B cell (primary cell): ENCODE data around the gene PGAM2. TPM values are rescaled to one million over a fixed set of nuclear protein-coding genes. Genes with fewer than 3 reads are reported as not detected.
A peak's percentile ranks its signal among the peaks of the same experiment; 100 is the strongest.

Experiments
- ATAC-seq: fragments of 200-7000 bp; cut with Tn5 transposase; one replicate; pipeline ENCODE4 v1.10.0; 2021; ENCODE audit warnings: low read depth, mild to moderate bottlenecking, moderate number of reproducible peaks, moderate library complexity
- CTCF ChIA-PET: fragments of 350-600 bp; sonication (Branson Sonifier 250); formaldehyde crosslinking; loops from one replicate; lab custom pipeline; 2021; ENCODE audit warnings: antibody characterized with exemption, inconsistent platforms; lab: Charles Lee
- POLR2A ChIA-PET: fragments of 350-600 bp; sonication (Branson Sonifier 250); formaldehyde crosslinking; loops from one replicate; lab custom pipeline; 2021; ENCODE audit warnings: antibody characterized with exemption; lab: Charles Lee
- DNase-seq: peaks from one replicate; pipeline ENCODE4 v3.0.0; 2013
- H2AFZ ChIP-seq: 2 replicates; pipeline ENCODE4 v1.6.1; 2012; ENCODE audit warnings: mild to moderate bottlenecking, low read depth, low read length; ENCODE audit not compliant: insufficient read depth, poor library complexity, severe bottlenecking
- H3K27ac ChIP-seq, 2 donors: 1 replicate in 1 of 2; 2 replicates in 1 of 2; pipeline ENCODE4 v1.5.1; 2012 to 2013; ENCODE audit warnings: low read length in 2 of 2, mild to moderate bottlenecking in 2 of 2, moderate library complexity in 1 of 2
- H3K27me3 ChIP-seq, 4 experiments: fragments of 200-600 bp in 1 of 4; sonication (generic) in 1 of 4; replicated peaks in 1 of 4; 1 replicate in 2 of 4; 2 replicates in 2 of 4; pipeline versions ENCODE4 v1.6.1 to v1.7.0; 2013 to 2016; ENCODE audit warnings: low read length in 3 of 4, mild to moderate bottlenecking in 2 of 4, mixed read lengths in 1 of 4, moderate library complexity in 1 of 4; ENCODE audit not compliant: insufficient read depth in 4 of 4, control insufficient read depth in 3 of 4; ENCODE audit errors: control extremely low read depth in 1 of 4
- H3K36me3 ChIP-seq, 2 experiments: replicated peaks in 1 of 2; 1 replicate in 1 of 2; 2 replicates in 1 of 2; pipeline versions ENCODE4 v1.6.1 to v1.7.1; 2013; ENCODE audit warnings: low read length in 1 of 2; ENCODE audit not compliant: insufficient read depth in 2 of 2, control insufficient read depth in 1 of 2; ENCODE audit errors: control extremely low read depth in 1 of 2, extremely low read depth in 1 of 2
- H3K4me1 ChIP-seq, 2 donors: fragments of 200-600 bp in 1 of 2; sonication (generic) in 1 of 2; 1 replicate in 1 of 2; 2 replicates in 1 of 2; pipeline versions ENCODE4 v1.5.1 to v1.6.1; 2013 to 2017; ENCODE audit warnings: low read length in 2 of 2; ENCODE audit not compliant: control insufficient read depth in 2 of 2, insufficient read depth in 2 of 2
- H3K4me2 ChIP-seq: replicated peaks from 2 replicates; pipeline ENCODE3; 2012; ENCODE audit warnings: mild to moderate bottlenecking, low read depth, low read length; ENCODE audit not compliant: poor library complexity, severe bottlenecking
- H3K4me3 ChIP-seq, 5 experiments: fragments of 200-600 bp in 1 of 5; sonication (generic) in 1 of 5; 1 replicate in 3 of 5; 2 replicates in 2 of 5; pipeline versions ENCODE4 v1.5.1 to v1.7.0; 2011 to 2016; ENCODE audit warnings: low read length in 4 of 5, mild to moderate bottlenecking in 4 of 5, low read depth in 2 of 5, control low read depth in 1 of 5, moderate library complexity in 1 of 5; ENCODE audit not compliant: insufficient read depth in 1 of 5; ENCODE audit errors: control extremely low read depth in 1 of 5, extremely low read depth in 1 of 5
- H3K79me2 ChIP-seq: fragments of 200-600 bp; sonication (generic); one replicate; pipeline ENCODE4 v1.6.0; 2016; ENCODE audit warnings: low read length; ENCODE audit not compliant: control insufficient read depth, insufficient read depth
- H3K9ac ChIP-seq: fragments of 200-600 bp; sonication (generic); 2 replicates; pipeline ENCODE4 v1.6.1; 2017; ENCODE audit warnings: mild to moderate bottlenecking, low read length, moderate library complexity
- H3K9me3 ChIP-seq, 3 donors: one replicate each; pipeline versions ENCODE4 v1.6.1 to v1.7.1; 2013; ENCODE audit warnings: low read length in 2 of 3; ENCODE audit not compliant: control insufficient read depth in 2 of 3, insufficient read depth in 1 of 3; ENCODE audit errors: control extremely low read depth in 1 of 3
- H4K20me1 ChIP-seq: 2 replicates; pipeline ENCODE4 v1.6.0; 2012; ENCODE audit warnings: mild to moderate bottlenecking, low read length; ENCODE audit not compliant: insufficient read depth, control insufficient read depth, poor library complexity, severe bottlenecking
- H3K27ac Mint-ChIP-seq: one replicate; pipeline ENCODE4 v1.8.0; 2021; ENCODE audit warnings: mixed read lengths
- H3K27me3 Mint-ChIP-seq: one replicate; pipeline ENCODE4 v1.8.0; 2021; ENCODE audit warnings: mixed read lengths
- H3K4me1 Mint-ChIP-seq: one replicate; pipeline ENCODE4 v1.8.0; 2021; ENCODE audit warnings: mixed read lengths
- H3K4me3 Mint-ChIP-seq: one replicate; pipeline ENCODE4 v1.8.0; 2021; ENCODE audit warnings: mixed read lengths
- H3K9me3 Mint-ChIP-seq: one replicate; pipeline ENCODE4 v1.8.0; 2022; ENCODE audit warnings: mixed read lengths; ENCODE audit not compliant: insufficient read depth
- EZH2 ChIP-seq: IDR thresholded peaks from 2 replicates; pipeline ENCODE4 v1.6.1; 2012; ENCODE audit warnings: borderline replicate concordance, low read depth, mild to moderate bottlenecking, moderate library complexity, low read length; ENCODE audit not compliant: insufficient read depth, poor library complexity, severe bottlenecking
- WGBS: methylation state at CpG from one replicate; pipeline ENCODE4 v1.1.5; 2013; ENCODE audit warnings: missing lambda C conversion rate; ENCODE audit not compliant: insufficient coverage; 5-methylcytosine and 5-hydroxymethylcytosine counted together
- intact Hi-C: fragments of 100-400 bp; cut with micrococcal nuclease; formaldehyde crosslinking; loops from one replicate; pipeline ENCODE4 v1.10.0; 2022
- polyA plus RNA-seq: library from polyadenylated mRNA; depleted of rRNA; stranded (reverse); fragments of >200 nt; gene quantifications from 2 replicates; pipeline ENCODE4 v1.2.3, GENCODE V29; 2012
- total RNA-seq, 2 donors: library from RNA; stranded (reverse); fragments of 120-200 nt in 1 of 2; gene quantifications; 1 replicate in 1 of 2; 2 replicates in 1 of 2; pipeline versions ENCODE4 v1.2.3 to v1.2.4, GENCODE V29; 2013 to 2022
- TF ChIP-seq, protein P1 (sequence below): fragments of 200-600 bp; IDR thresholded peaks from one replicate; pipeline ENCODE4 v1.8.0; 2022; ENCODE audit warnings: antibody characterized with exemption, mild to moderate bottlenecking

Gene PGAM2
- total and polyA plus RNA-seq, 2 donors (not counting 1 experiment from before 2014, with no cell fraction given) = 0.69 to 3.2 TPM

DNA sequence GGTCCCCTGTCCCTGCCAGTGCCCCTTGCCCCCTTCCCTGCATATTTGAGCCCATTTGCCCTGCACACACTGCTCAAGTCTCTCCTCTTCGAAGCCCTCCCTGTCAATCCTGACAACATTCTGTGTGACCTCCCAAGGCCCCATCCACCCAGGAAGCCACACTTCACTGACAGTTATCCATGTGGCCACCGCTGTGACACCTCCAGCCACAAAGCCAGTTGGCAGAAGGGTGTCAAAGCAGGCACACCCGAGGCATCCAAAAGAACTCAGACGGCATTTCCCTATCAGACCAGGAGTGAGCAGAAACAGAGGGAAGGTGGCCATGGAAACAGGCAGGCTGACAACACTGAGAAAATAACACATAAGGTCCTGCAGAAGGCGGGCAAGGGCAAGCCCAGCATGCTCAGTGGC lies 12.3 kb upstream of the PGAM2 start:
- no peak for ATAC-seq
- Mint-ChIP-seq H3K27ac (peak overlapping the region; percentile 96), H3K27me3 (no peaks in the 10 kb centered on the region), H3K4me1 (peaks cover 70% of the 10 kb centered on the region), H3K9me3 (no peaks in the 10 kb centered on the region), H3K4me3 (peak overlapping the region; percentile 44)
- no peaks in the 10 kb centered on the region for H3K9me3 ChIP-seq
- ChIA-PET POLR2A (interaction anchor here (1.0 to 1.8 kb wide), 2 partner anchors 12 to 31 kb away, joined by 3 read pairs; partner anchors contain the start of gene PGAM2), CTCF (no interaction called here)
- no peak overlapping the region for H3K4me2 ChIP-seq
- H3K27me3 ChIP-seq = no peaks in the 10 kb centered on the region
- intact Hi-C loops = no loop called here
- WGBS = 96% methylated on average over 5 of the region's 5 CpGs
- H2AFZ ChIP-seq = no peak overlapping the region
- H3K9ac ChIP-seq = no peak overlapping the region
- TF ChIP-seq EZH2 = no peak
- TF ChIP-seq, protein P1, sequence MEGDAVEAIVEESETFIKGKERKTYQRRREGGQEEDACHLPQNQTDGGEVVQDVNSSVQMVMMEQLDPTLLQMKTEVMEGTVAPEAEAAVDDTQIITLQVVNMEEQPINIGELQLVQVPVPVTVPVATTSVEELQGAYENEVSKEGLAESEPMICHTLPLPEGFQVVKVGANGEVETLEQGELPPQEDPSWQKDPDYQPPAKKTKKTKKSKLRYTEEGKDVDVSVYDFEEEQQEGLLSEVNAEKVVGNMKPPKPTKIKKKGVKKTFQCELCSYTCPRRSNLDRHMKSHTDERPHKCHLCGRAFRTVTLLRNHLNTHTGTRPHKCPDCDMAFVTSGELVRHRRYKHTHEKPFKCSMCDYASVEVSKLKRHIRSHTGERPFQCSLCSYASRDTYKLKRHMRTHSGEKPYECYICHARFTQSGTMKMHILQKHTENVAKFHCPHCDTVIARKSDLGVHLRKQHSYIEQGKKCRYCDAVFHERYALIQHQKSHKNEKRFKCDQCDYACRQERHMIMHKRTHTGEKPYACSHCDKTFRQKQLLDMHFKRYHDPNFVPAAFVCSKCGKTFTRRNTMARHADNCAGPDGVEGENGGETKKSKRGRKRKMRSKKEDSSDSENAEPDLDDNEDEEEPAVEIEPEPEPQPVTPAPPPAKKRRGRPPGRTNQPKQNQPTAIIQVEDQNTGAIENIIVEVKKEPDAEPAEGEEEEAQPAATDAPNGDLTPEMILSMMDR = no peak
- no peak for DNase-seq
- peak overlapping the region; percentile 68 to 98 for H3K27ac ChIP-seq
- peaks cover 0 to 77% of the 10 kb centered on the region in 2 experiments for H3K36me3 ChIP-seq
- peaks cover 60 to 79% of the 10 kb centered on the region in 2 donors for H3K4me1 ChIP-seq
- H4K20me1 ChIP-seq = peaks cover 15% of the 10 kb centered on the region
- no peak overlapping the region for H3K4me3 ChIP-seq
- peaks cover 57% of the 10 kb centered on the region for H3K79me2 ChIP-seq

DNA sequence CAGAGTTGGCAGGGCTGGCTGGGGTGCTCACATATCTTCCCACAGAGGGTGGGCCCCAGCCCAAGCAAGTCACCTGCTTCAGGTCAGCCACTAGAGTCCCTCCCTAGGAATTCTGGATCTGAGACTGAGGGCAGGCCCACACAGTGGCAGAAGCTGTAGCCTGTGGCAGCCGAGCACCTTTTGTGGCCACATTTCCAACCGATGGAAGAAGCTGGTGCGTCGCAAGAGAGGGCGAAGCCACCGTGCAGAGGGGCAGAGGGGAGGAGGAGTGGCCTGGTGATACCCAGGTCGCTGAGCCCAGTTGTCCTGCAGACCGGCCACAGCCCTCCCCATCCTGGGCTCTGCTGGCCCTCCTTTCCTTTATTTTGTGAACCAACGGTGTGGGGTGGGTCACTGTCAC lies 11.7 kb upstream of the PGAM2 start:
- DNase-seq (no peak), ATAC-seq (no peak)
- H3K4me3 ChIP-seq = no peak overlapping the region
- WGBS = 98% methylated on average over 8 of the region's 9 CpGs
- H3K36me3 ChIP-seq = peaks cover 0 to 82% of the 10 kb centered on the region in 2 experiments
- peak overlapping the region in 1 of 2 donors; percentile 98 for H3K27ac ChIP-seq
- peaks cover 22% of the 10 kb centered on the region for H4K20me1 ChIP-seq
- peaks cover 63% of the 10 kb centered on the region for H3K79me2 ChIP-seq
- POLR2A ChIA-PET = no interaction called here
- H3K4me2 ChIP-seq = no peak overlapping the region
- no peaks in the 10 kb centered on the region for H3K27me3 ChIP-seq
- intact Hi-C loops = no loop called here
- peaks cover 66 to 85% of the 10 kb centered on the region in 2 donors for H3K4me1 ChIP-seq
- TF ChIP-seq, protein P1 = no peak
- no peak for TF ChIP-seq EZH2
- CTCF ChIA-PET = no interaction called here
- peaks cover 76% of the 10 kb centered on the region for H3K4me1 Mint-ChIP-seq
- H3K9me3 Mint-ChIP-seq = no peaks in the 10 kb centered on the region
- no peaks in the 10 kb centered on the region for H3K9me3 ChIP-seq
- no peaks in the 10 kb centered on the region for H3K27me3 Mint-ChIP-seq
- peak overlapping the region; percentile 70 for H3K27ac Mint-ChIP-seq
- H2AFZ ChIP-seq = no peak overlapping the region
- no peak overlapping the region for H3K4me3 Mint-ChIP-seq
- no peak overlapping the region for H3K9ac ChIP-seq
